Frontal cortex (tissue), 4 donors: ENCODE data around the gene MTSS2. TPM values are rescaled to one million over a fixed set of nuclear protein-coding genes. Genes with fewer than 3 reads are reported as not detected.

Source experiments
- DNase-seq, 2 donors: peaks; one replicate each; pipeline ENCODE4 v3.0.0; 2012; ENCODE audit warnings: low spot score in 2 of 2
- FAIRE-seq: peaks from 2 replicates; lab custom pipeline; 2012; peaks lifted over from hg19 to GRCh38; lab: Jason Lieb, UNC
- total RNA-seq: library from RNA; depleted of rRNA; stranded (reverse); fragments of >200 nt; gene quantifications from one replicate; pipeline ENCODE4 v1.2.3, GENCODE V29; 2014
- donor health status: control.
- donor health status: control.
- donor health status: control.

MTSS2 gene
- total RNA-seq: 25.7 TPM

DNA sequence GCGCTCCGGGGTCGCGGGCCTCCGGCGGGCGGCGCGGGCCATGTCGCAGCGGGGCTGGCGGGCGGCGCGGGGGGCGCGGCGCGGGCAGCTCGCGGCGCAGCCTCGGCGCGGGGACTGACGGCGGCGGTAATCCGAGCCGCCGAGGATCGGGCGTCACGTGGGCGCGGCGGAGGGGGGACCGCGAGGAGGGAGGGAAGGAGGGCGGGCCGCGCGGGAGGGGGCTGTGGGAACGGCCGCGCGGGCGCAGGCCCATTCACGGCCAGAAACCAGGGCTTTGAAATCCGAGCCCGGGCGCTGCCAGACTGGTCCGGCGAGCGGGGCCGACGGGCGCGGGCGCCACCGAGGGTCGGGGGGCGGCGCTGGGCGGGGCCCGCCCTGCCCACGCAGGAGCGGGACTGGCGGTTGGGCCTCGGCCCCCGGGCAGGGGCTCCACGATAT, at the start of gene MTSS2:
Gene MTSS2, minus strand, starts transcription at position 116 of the 438 bp plus-strand sequence. CDS start 262 bp downstream, outside the sequence.
- FAIRE-seq: no peak
- DNase-seq: peak; percentile 95 to 97

GRCh38 chr16:70735141-70735979, 49.5 kb upstream of the MTSS2 start:
- DNase-seq (no peak), FAIRE-seq (no peak)

DNA sequence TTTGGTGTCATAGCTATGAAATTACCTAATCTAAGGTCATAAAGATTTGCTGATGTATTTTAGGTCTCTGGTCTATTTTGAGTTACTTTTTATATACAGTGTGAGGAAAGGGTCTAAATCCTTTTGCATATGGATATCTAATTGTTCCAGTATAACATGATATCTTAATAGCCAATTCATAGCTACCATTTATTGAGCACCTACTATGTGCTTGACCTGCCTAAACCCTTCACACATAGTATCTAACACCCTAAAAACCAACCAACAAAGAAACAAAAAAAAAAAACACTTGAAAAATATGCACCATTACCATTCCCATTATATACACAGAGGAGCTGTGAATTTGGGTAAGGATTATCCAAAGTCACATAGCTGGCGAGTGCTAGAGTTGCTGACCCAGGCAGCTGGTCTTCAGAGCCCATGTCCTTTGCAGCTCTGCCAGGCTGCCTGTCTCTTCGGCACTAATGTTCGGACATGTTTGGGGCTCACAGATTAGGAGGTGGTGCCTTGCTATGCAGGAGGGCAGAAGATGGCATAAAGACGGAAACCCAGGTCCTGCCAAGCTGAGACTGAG, 48.8 kb upstream of the MTSS2 start:
- DNase-seq (no peak), FAIRE-seq (no peak)

DNA sequence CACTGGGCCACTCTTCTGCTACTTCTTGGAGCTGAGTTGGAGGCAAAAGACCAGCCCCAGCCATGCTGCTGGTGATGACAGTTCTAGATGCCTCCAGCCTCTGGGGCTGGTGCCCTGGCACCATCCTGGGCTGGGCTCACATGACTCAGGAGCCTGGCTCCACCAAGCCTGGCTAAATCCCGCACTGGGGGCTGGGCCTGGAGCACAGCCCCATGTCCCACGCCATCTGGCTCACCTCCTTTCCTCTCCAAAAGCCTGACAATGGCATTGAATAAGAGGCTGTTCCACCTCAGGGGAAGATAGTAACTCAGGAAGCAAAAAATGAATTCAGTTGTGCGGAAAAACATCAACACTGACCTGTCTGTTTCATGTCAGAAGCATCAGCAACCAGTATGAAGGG, 45.1 kb upstream of the MTSS2 start:
- FAIRE-seq: no peak
- no peak for DNase-seq

- DNase-seq (no peak), FAIRE-seq (no peak)
Measured at GRCh38 chr16:70730031-70730430, 44.2 kb upstream of the MTSS2 start.

DNA sequence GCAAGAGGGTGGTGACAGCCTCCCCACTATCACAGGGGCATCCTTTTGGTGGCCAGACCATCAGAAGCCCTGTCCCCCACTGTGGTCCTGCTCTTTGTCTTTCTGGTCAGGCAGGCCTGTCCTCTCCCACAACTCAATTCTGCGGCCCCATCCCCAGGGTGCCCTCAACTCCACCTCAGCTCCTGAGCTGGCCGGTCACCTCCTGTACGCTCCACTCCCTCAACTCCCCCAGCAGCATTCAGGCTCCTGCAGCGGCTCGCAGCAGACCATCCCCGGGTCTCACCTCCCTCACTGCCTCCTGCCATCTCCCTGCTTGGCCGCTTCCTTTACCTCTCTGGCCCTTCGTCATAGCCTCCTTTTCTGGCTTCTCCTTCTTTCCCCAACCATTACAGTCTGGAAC, 43.4 kb upstream of the MTSS2 start:
- DNase-seq: no peak
- FAIRE-seq: no peak

DNA sequence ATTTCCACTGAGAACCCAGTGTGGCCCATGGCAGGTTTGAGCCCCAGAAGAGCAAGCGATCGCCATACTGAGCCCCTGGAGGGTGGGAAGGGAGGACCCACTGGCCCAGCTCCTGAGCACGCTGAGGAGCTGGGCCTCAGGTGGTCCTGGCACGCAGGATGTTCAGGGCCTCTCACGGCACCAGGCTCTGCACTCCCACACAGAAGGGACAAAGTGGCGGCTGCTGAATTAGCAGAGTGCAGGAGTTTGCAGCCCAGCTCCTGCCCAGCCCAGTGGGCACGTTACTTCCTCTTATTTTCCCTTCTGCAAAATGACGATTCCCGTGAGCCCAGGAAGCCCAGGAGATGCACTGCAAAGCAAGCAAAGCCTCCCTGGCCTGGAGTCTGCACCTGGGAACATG, 42.3 kb upstream of the MTSS2 start:
- FAIRE-seq (no peak), DNase-seq (no peak)

DNA sequence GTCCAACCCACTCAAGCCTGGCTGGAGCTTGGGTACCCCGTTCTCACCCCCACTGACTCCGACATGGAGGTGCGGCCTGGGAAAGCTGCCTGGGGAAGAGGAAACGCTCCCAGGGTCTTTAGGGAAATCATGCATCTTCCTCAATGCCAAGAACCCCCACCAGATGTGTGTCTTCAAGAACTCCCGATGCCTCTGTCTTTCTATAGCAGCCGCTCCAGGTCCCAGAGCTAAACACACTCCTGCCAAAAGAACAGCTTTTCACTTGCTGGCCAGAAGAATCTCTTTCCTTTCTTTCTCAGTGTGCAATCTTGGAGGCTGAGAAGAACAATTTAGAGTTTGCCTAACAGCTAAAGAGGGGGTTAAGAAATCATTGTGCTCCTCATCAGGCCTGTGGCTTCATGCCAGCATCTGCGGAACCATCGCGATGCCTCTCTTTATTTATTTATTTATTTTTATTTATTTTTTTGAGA, 41.1 kb upstream of the MTSS2 start:
- FAIRE-seq (no peak), DNase-seq (no peak)

GRCh38 chr16:70725912-70726828, 40.3 kb upstream of the MTSS2 start:
- DNase-seq (peak; percentile 72 to 76), FAIRE-seq (peak; percentile 72)

DNA sequence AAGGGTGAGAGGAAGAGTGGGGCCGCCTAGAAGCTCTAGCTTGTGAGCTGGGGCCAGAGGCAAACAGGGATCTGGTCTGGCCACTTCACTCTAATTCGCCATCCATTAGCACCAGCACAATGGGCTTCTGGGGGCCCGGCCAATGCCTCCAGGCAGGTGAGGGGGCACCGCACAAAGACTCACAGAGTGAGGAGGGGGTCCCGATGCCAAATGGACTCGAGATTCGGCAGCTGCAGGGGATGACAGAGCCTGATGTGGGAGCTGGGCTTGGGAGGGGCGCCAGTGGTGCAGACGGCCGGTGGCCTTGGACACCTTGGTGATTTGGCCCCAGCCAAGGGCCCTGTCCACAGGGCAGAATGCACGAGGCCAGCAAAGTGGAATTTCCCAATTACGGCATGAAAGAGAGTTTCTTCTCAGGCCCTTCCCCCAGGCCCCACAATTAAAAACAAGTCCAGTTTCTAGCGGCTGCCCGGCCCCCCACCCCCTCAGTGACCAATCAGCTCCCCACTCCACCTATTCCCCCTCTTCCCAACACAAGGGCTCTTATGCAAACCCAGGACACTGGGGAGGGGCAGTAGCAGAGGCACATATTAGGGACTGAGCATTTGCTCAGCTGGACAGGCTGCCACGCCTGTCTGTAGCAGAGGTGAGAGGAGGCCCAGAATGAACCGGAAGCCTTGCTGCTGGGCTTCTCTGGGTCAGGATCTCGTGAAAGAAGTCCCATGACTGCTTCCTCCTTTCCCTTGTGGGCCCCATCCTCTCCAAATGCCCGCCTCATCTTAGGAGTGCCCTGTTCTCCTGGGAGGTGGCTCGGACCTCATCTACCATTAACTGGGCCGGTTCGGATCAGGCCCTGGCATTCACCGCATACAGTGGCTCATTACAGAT, 39.4 kb upstream of the MTSS2 start:
- FAIRE-seq: no peak

DNA sequence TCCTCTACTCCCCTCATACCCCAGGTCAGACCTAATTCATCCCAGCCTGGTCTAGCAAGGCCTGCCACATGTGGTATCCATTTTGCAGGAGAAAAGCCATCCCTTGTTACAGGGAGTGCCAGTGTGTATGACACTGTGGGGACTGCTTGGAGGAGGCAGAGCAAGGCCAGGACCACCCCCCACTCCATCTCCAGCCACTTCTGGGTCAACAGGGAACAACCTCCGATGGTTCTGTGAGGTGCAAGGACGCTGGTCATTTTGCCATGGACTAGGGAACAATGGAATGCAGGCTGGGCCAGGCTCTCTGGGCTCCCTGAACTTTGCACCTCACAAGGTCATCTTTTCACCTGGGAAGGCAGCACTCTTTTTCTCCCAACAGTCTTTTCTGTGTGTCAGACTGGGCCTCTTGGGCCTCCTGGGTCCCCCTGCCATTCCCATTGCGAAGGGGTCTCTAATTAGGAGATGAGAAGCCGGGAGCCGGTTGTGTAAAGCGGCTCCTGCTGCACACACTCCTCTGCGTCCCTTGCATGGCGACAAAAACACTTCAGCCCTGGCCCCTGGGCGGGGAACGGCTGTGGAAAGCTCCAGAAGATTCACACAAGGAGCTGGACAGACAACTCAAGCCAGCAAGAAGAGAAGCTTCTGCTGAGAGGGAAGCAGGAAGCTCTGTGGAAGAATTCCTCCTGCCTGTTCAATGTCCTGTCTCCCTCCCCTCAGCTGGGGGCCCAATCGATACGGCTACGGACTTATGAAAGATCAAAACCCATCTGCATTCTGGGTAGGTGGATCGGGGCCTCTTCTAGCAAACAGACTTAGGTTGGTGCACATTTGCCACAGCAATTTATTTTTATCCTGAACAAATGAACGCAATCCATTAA, 38.5 kb upstream of the MTSS2 start:
- DNase-seq (no peak), FAIRE-seq (no peak)

More for the DNA sequence above, 39.4 kb upstream of the MTSS2 start:
- DNase-seq: no peak

DNA sequence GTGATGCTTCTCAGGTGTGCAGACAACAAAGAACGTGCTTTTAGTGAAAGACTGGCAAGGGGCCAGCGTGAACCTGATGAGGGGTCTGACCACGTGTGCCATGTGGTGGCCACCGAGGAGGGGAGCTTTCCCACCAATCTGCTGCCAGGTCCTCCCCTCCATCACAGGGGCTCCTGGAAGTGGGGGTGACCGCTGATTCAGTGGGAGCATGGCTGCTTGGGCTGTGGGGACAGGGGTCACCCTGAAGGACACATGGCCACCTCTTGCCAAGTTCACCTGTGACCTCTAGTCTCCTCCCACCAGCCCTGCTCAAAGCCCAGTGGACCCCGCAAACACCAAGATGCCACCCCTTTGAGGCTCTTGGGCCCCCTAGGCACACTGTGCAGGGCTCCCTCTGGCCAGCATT, 37.9 kb upstream of the MTSS2 start:
- DNase-seq (no peak), FAIRE-seq (no peak)

- DNase-seq: no peak
- no peak for FAIRE-seq
Measured at GRCh38 chr16:70721202-70721963, 35.5 kb upstream of the MTSS2 start.

GRCh38 chr16:70720425-70721201, 34.8 kb upstream of the MTSS2 start:
- FAIRE-seq (no peak), DNase-seq (no peak)

DNA sequence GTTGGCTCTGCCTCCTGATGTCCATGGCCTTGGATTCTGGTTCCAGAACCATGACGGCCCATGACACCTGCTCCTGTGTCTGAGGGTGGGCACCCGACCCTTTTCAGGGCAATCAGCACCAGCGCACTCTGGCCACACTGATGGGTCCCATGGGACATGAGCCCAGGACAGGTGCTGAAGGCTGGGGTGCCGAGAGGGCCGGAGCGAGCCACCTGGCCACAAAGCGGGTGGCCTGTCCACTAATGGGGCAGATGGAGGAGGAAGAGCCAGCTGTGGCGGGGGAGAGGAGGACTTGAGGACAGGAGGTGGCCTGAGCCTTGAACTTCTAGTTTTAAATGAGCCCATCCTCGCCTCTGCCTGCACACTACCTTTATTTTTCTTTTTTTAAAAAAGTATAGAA, 31.2 kb upstream of the MTSS2 start:
- DNase-seq (no peak), FAIRE-seq (no peak)

DNA sequence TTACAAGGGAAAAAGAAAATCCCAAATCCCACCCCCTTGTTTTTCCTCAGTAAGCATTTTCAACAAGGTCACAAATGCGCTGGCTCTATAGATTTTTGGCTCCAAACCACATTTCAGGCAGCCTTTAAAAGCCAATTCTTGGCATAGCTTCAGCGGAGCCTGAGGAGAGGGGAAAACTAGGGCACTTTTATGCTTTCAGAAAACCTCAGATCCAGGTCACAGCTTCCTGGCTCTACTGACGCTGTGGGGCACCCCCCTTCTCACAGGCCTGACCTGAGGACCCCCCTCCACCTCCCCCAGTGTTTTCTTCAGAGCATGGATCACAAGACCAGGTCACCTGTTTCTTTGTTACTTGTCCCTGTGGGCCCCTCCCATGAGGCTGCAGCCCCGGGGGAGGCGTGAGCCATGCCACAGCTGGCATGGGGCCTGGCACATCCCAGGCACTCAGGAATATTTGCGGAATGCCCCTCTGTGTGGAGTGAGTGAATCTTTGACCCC, 30.1 kb upstream of the MTSS2 start:
- FAIRE-seq: no peak
- no peak for DNase-seq
